Mesendoderm (in vitro differentiated cells): ENCODE measurements around the gene ABCB8.
A peak's percentile ranks its signal among the peaks of the same experiment; 100 is the strongest.

Source experiments
- DNase-seq: peaks from one replicate; pipeline ENCODE4 v3.0.0; 2013
- H2AK5ac ChIP-seq: 2 replicates; pipeline ENCODE4 v1.6.1; 2013; ENCODE audit warnings: low read length, inconsistent platforms
- H2BK120ac ChIP-seq: 2 replicates; pipeline ENCODE4 v1.6.1; 2013; ENCODE audit warnings: low read depth, mild to moderate bottlenecking, low read length, moderate library complexity, mixed read lengths
- H2BK15ac ChIP-seq: replicated peaks from 2 replicates; pipeline ENCODE4 v1.6.1; 2013; ENCODE audit warnings: low read depth, mild to moderate bottlenecking, moderate library complexity
- H2BK5ac ChIP-seq: 2 replicates; pipeline ENCODE4 v1.6.1; 2013; ENCODE audit warnings: low read length, inconsistent platforms
- H3K18ac ChIP-seq: 2 replicates; pipeline ENCODE4 v1.6.1; 2013; ENCODE audit warnings: mild to moderate bottlenecking, low read length, mixed read lengths
- H3K23ac ChIP-seq: one replicate; pipeline ENCODE4 v1.6.1; 2013; ENCODE audit warnings: low read length
- H3K27ac ChIP-seq: 2 replicates; pipeline ENCODE4 v1.5.1; 2013; ENCODE audit warnings: low read depth, mild to moderate bottlenecking, inconsistent platforms, low read length, moderate library complexity
- H3K27me3 ChIP-seq: 2 replicates; pipeline ENCODE4 v1.6.1; 2013; ENCODE audit warnings: low read length, control low read depth, mild to moderate bottlenecking, inconsistent platforms; ENCODE audit not compliant: insufficient read depth, poor library complexity
- H3K36me3 ChIP-seq: 2 replicates; pipeline ENCODE4 v1.6.1; 2013; ENCODE audit warnings: low read length, inconsistent platforms; ENCODE audit not compliant: control insufficient read depth, insufficient read depth
- H3K4ac ChIP-seq: one replicate; pipeline ENCODE4 v1.6.1; 2013; ENCODE audit warnings: low read depth, mild to moderate bottlenecking, low read length, moderate library complexity
- H3K4me1 ChIP-seq: 2 replicates; pipeline ENCODE4 v1.6.1; 2013; ENCODE audit warnings: low read depth, low read length, inconsistent platforms; ENCODE audit not compliant: control insufficient read depth
- H3K4me2 ChIP-seq: 2 replicates; pipeline ENCODE4 v1.6.1; 2013; ENCODE audit warnings: low read length
- H3K4me3 ChIP-seq: 2 replicates; pipeline ENCODE4 v1.5.1; 2013; ENCODE audit warnings: mild to moderate bottlenecking, low read length
- H3K56ac ChIP-seq: one replicate; pipeline ENCODE4 v1.6.1; 2013; ENCODE audit warnings: low read length
- H3K79me1 ChIP-seq: 2 replicates; pipeline ENCODE4 v1.6.1; 2013; ENCODE audit warnings: low read length, inconsistent platforms
- H3K79me2 ChIP-seq: 2 replicates; pipeline ENCODE4 v1.6.1; 2013; ENCODE audit warnings: mild to moderate bottlenecking, low read length; ENCODE audit not compliant: control insufficient read depth, insufficient read depth
- H3K9ac ChIP-seq: 2 replicates; pipeline ENCODE4 v1.6.1; 2013; ENCODE audit warnings: low read length, inconsistent platforms
- H4K5ac ChIP-seq: one replicate; pipeline ENCODE4 v1.6.1; 2013; ENCODE audit warnings: low read length
- H4K8ac ChIP-seq: one replicate; pipeline ENCODE4 v1.6.1; 2013; ENCODE audit warnings: low read depth, mild to moderate bottlenecking, control low read depth, low read length, moderate library complexity
- WGBS: extraction: QIAGEN DNeasy Blood & Tissue Kit; methylation state at CpG from one replicate; pipeline ENCODE4 v1.1.7; 2013; ENCODE audit warnings: low lambda C conversion rate, missing lambda C conversion rate; ENCODE audit not compliant: insufficient coverage; ENCODE audit errors: extremely low coverage; 5-methylcytosine and 5-hydroxymethylcytosine counted together

The ABCB8 gene

DNA sequence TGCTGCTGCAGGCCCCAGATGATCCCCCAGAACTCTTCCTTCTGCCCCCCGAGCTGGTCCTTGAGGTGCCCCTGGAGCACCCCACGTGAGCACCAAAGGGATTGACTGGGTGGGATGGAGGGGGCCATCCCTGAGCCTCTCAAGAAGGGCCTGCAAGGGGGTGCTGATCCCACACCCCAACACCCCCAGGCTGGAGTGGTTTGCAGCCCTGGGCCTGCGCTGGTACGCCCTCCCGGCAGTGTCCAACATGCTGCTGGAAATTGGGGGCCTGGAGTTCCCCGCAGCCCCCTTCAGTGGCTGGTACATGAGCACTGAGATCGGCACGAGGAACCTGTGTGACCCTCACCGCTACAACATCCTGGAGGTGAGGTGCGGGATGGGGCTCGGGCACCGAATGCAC lies 29.2 kb upstream of the ABCB8 start:
- no peak overlapping the region for H3K4ac ChIP-seq
- H3K4me1 ChIP-seq, result no peaks in the 10 kb centered on the region
- H3K9ac ChIP-seq, result no peak overlapping the region
- no peak overlapping the region for H4K8ac ChIP-seq
- no peak overlapping the region for H2AK5ac ChIP-seq
- no peaks in the 10 kb centered on the region for H3K79me2 ChIP-seq
- WGBS, result no CpG with 5 or more reads among the region's 12 CpGs
- H2BK120ac ChIP-seq, result no peak overlapping the region
- H3K23ac ChIP-seq, result no peak overlapping the region
- no peak for DNase-seq
- H3K79me1 ChIP-seq, result no peaks in the 10 kb centered on the region
- H3K4me3 ChIP-seq, result no peak overlapping the region
- no peak overlapping the region for H3K56ac ChIP-seq
- no peak overlapping the region for H3K18ac ChIP-seq
- H2BK15ac ChIP-seq, result no peak overlapping the region
- no peak overlapping the region for H3K4me2 ChIP-seq
- no peak overlapping the region for H2BK5ac ChIP-seq
- H4K5ac ChIP-seq, result no peak overlapping the region
- H3K27ac ChIP-seq, result no peak overlapping the region
- H3K27me3 ChIP-seq, result no peaks in the 10 kb centered on the region
- no peaks in the 10 kb centered on the region for H3K36me3 ChIP-seq

DNA sequence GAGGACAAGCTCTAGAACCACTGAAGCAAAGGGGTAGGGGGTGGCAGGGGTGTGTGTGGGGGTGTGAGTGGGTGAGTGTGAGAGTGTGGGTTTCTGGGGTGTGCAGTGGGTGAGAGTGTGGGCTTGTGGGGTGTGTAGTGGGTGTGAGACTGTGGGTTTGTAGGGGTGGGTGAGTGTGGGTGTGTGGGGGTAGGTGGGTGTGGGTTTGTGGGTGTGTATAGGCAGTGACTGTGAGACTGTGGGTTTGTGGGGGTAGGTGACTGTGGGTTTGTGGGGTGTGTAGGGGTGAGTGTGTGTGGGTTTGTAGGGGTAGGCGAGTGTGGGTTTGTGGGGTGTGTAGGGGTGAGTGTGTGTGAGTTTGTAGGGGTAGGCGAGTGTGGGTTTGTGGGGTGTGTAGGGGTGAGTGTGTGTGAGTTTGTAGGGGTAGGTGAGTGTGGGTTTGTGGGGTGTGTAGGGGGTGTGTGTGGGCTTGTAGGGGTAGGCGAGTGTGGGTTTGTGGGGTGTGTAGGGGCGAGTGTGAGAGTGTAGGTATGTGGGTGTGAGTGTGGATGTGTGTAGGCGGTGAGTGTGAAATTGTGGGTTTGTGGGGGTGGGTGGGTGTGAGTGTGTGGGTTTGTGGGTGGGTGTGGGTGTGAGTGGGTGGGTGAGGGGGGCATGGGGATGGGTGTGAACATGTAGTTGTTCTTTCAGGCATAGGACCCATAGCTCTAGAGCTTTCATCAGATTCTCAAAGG lies 28.6 kb upstream of the ABCB8 start:
- H3K79me1 ChIP-seq, result no peaks in the 10 kb centered on the region
- H3K4me3 ChIP-seq, result no peak overlapping the region
- H3K27me3 ChIP-seq, result no peaks in the 10 kb centered on the region
- H4K8ac ChIP-seq, result no peak overlapping the region
- H3K79me2 ChIP-seq, result no peaks in the 10 kb centered on the region
- no peak overlapping the region for H4K5ac ChIP-seq
- H2BK5ac ChIP-seq, result no peak overlapping the region
- no peak overlapping the region for H3K56ac ChIP-seq
- H2BK120ac ChIP-seq, result no peak overlapping the region
- DNase-seq, result no peak
- H2BK15ac ChIP-seq, result no peak overlapping the region
- no peak overlapping the region for H3K4me2 ChIP-seq
- H2AK5ac ChIP-seq, result no peak overlapping the region
- no peak overlapping the region for H3K18ac ChIP-seq
- WGBS, result 100% methylated on average over 4 of the region's 5 CpGs
- no peaks in the 10 kb centered on the region for H3K4me1 ChIP-seq
- no peak overlapping the region for H3K23ac ChIP-seq
- no peak overlapping the region for H3K9ac ChIP-seq
- no peak overlapping the region for H3K4ac ChIP-seq
- H3K27ac ChIP-seq, result no peak overlapping the region
- no peaks in the 10 kb centered on the region for H3K36me3 ChIP-seq

DNA sequence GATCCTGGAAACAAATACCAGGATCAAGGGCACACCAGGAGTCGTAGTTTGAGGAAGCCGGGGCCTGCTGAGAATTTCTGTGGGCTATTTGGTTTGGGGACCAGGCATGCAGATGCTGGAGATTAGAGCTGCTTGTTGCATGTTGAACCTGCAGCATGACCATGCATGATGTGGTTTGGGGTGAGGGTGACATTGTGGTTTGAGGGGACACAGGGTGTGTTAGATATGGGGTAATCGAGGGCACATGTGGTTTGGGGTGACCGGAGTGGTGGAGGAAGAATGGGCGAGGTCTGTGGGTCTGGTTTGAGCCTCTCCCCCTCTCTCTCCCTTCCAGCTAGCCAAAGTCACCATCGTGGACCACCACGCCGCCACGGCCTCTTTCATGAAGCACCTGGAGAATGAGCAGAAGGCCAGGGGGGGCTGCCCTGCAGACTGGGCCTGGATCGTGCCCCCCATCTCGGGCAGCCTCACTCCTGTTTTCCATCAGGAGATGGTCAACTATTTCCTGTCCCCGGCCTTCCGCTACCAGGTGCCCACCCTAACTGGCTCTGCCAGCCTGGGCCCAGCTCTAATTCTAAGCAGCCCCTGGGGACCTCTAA lies 27.3 kb upstream of the ABCB8 start:
- Histone ChIP-seq H3K36me3 (no peaks in the 10 kb centered on the region), H3K27ac (no peak overlapping the region), H3K4me2 (no peak overlapping the region), H3K79me2 (no peaks in the 10 kb centered on the region), H3K79me1 (no peaks in the 10 kb centered on the region), H2BK5ac (no peak overlapping the region), H2BK15ac (no peak overlapping the region), H3K18ac (no peak overlapping the region), H3K23ac (no peak overlapping the region), H3K9ac (no peak overlapping the region), H3K4me3 (no peak overlapping the region), H4K5ac (no peak overlapping the region), H3K56ac (no peak overlapping the region), H3K4me1 (no peaks in the 10 kb centered on the region), H3K4ac (no peak overlapping the region), H4K8ac (no peak overlapping the region), H3K27me3 (no peaks in the 10 kb centered on the region), H2AK5ac (no peak overlapping the region), H2BK120ac (no peak overlapping the region)
- no peak for DNase-seq
- WGBS, result no CpG with 5 or more reads among the region's 13 CpGs

DNA sequence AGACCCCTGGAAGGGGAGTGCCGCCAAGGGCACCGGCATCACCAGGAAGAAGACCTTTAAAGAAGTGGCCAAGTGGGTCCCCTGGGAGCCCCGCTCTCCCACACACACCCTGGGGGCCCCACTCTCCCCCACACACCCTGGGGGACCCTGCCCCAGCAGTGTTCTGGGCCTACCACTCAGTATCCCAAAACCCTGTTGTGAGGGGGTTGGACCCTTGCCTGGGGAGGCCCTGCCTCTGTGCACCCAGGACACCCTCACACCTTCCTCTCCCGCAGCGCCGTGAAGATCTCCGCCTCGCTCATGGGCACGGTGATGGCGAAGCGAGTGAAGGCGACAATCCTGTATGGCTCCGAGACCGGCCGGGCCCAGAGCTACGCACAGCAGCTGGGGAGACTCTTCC lies 26.7 kb upstream of the ABCB8 start:
- Histone ChIP-seq H4K8ac (no peak overlapping the region), H3K79me2 (no peaks in the 10 kb centered on the region), H2AK5ac (no peak overlapping the region), H2BK15ac (no peak overlapping the region), H2BK120ac (no peak overlapping the region), H4K5ac (no peak overlapping the region), H3K4me1 (no peaks in the 10 kb centered on the region), H3K18ac (no peak overlapping the region), H2BK5ac (no peak overlapping the region), H3K79me1 (no peaks in the 10 kb centered on the region), H3K27ac (no peak overlapping the region), H3K4me3 (no peak overlapping the region), H3K56ac (no peak overlapping the region), H3K4me2 (no peak overlapping the region), H3K4ac (no peak overlapping the region), H3K23ac (no peak overlapping the region), H3K9ac (no peak overlapping the region), H3K36me3 (no peaks in the 10 kb centered on the region), H3K27me3 (no peaks in the 10 kb centered on the region)
- no CpG with 5 or more reads among the region's 16 CpGs for WGBS
- no peak for DNase-seq

DNA sequence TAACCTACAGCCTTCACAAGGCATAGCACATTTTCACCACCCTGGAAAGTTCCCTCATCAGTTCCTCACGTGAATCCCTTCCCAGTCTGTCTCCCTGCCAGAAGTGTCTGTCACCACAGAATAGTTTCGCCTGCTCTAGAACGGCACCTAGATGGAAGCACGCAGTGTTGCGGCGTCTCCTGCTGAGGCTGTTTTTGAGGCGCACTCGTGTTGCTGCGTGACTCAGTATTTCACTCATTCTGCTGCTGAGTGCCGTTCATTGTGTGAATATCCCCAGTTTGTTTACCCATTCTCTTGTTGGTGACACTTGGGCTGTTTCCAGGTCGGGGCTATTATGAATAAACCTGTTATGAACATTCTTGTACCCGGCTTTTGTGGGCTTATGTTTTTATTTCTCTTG lies 24.7 kb upstream of the ABCB8 start:
- no peaks in the 10 kb centered on the region for H3K79me2 ChIP-seq
- no peak overlapping the region for H3K9ac ChIP-seq
- H2AK5ac ChIP-seq, result no peak overlapping the region
- no peak overlapping the region for H2BK5ac ChIP-seq
- H3K18ac ChIP-seq, result no peak overlapping the region
- no peak overlapping the region for H2BK15ac ChIP-seq
- H3K27me3 ChIP-seq, result no peaks in the 10 kb centered on the region
- H3K36me3 ChIP-seq, result no peaks in the 10 kb centered on the region
- no peak overlapping the region for H3K4me3 ChIP-seq
- no peak overlapping the region for H4K5ac ChIP-seq
- H3K79me1 ChIP-seq, result no peaks in the 10 kb centered on the region
- H3K4me1 ChIP-seq, result peaks cover 8% of the 10 kb centered on the region
- H3K4me2 ChIP-seq, result no peak overlapping the region
- H3K27ac ChIP-seq, result no peak overlapping the region
- H3K4ac ChIP-seq, result no peak overlapping the region
- DNase-seq, result no peak
- peak overlapping the region; percentile 56 for H3K56ac ChIP-seq
- WGBS, result no CpG with 5 or more reads among the region's 12 CpGs
- no peak overlapping the region for H2BK120ac ChIP-seq
- H4K8ac ChIP-seq, result no peak overlapping the region
- H3K23ac ChIP-seq, result no peak overlapping the region

DNA sequence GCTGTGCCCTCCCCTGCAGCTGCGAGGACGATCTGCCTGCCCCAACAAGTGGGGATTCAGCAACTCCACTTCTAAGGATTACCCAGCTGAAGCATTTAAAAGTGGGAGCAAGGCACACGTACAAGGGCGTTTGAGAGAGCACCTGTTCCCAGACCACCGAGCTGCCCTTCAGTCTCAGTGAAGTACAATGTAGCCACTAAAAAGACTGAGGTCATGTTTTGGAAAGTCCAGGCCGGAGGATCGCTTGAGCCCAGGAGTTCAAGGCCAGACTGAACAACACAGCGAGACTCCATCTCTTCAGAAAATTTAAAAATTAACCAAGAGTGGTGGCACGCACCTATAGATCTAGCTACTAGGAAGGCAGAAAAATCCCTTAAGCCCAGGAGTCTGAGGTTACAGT lies 22.7 kb upstream of the ABCB8 start:
- H3K27me3 ChIP-seq, result no peaks in the 10 kb centered on the region
- H3K4me3 ChIP-seq, result no peak overlapping the region
- no peak overlapping the region for H3K4ac ChIP-seq
- peaks cover 16% of the 10 kb centered on the region for H3K4me1 ChIP-seq
- H3K18ac ChIP-seq, result no peak overlapping the region
- no peak overlapping the region for H3K9ac ChIP-seq
- H3K79me1 ChIP-seq, result no peaks in the 10 kb centered on the region
- no CpG with 5 or more reads among the region's 9 CpGs for WGBS
- no peak overlapping the region for H3K4me2 ChIP-seq
- H2BK120ac ChIP-seq, result no peak overlapping the region
- H3K23ac ChIP-seq, result no peak overlapping the region
- H4K5ac ChIP-seq, result no peak overlapping the region
- no peak overlapping the region for H2AK5ac ChIP-seq
- no peak overlapping the region for H2BK15ac ChIP-seq
- no peaks in the 10 kb centered on the region for H3K79me2 ChIP-seq
- no peaks in the 10 kb centered on the region for H3K36me3 ChIP-seq
- H2BK5ac ChIP-seq, result no peak overlapping the region
- no peak for DNase-seq
- no peak overlapping the region for H4K8ac ChIP-seq
- H3K27ac ChIP-seq, result no peak overlapping the region
- no peak overlapping the region for H3K56ac ChIP-seq
